Psoas muscle (tissue), 8 donors: ENCODE data around the gene DYNLT3. TPM values are rescaled to one million over a fixed set of nuclear protein-coding genes. Genes with fewer than 3 reads are reported as not detected.

ENCODE experiments used
- ATAC-seq, 4 donors: fragments of 200-7000 bp; cut with Tn5 transposase; one replicate each; pipeline ENCODE4 v1.9.1; 2020; ENCODE audit warnings: moderate library complexity in 3 of 4, mild to moderate bottlenecking in 2 of 4
- DNase-seq, 2 donors: peaks; one replicate each; pipeline ENCODE4 v3.0.0-alpha.2; 2020
- H3K27ac ChIP-seq: fragments of 200-600 bp; one replicate; pipeline ENCODE4 v1.8.0; 2022
- H3K27me3 ChIP-seq, 3 donors: fragments of 200-600 bp in 1 of 3; one replicate each; pipeline versions ENCODE4 v1.6.1 to v1.8.0; 2013 to 2022; ENCODE audit warnings: low read length in 2 of 3, mild to moderate bottlenecking in 2 of 3, moderate library complexity in 1 of 3; ENCODE audit not compliant: insufficient read depth in 3 of 3
- H3K36me3 ChIP-seq, 2 donors: fragments of 200-600 bp in 1 of 2; one replicate each; pipeline versions ENCODE4 v1.6.1 to v1.8.0; 2013 to 2022; ENCODE audit warnings: low read depth in 1 of 2, mild to moderate bottlenecking in 1 of 2, moderate library complexity in 1 of 2; ENCODE audit not compliant: insufficient read depth in 1 of 2
- H3K4me1 ChIP-seq: fragments of 200-600 bp; one replicate; pipeline ENCODE4 v1.8.0; 2022
- H3K4me3 ChIP-seq: fragments of 200-600 bp; one replicate; pipeline ENCODE4 v1.8.0; 2022; ENCODE audit warnings: mild to moderate bottlenecking
- H3K9me3 ChIP-seq: fragments of 200-600 bp; one replicate; pipeline ENCODE4 v1.8.0; 2022
- WGBS, 3 donors: extraction: QIAGEN DNeasy Blood & Tissue Kit; methylation state at CpG; one replicate each; pipeline versions ENCODE4 v1.1.6 to v1.1.7; 2013; 5-methylcytosine and 5-hydroxymethylcytosine counted together
- intact Hi-C, 2 donors: fragments of 100-400 bp; cut with DNase I; formaldehyde crosslinking; loops; one replicate each; pipeline versions ENCODE4 v1.11.0 to v1.14.2; 2022
- polyA plus RNA-seq, 3 donors: library from polyadenylated mRNA; stranded (reverse); fragments of 200-250 nt; gene quantifications; one replicate each; pipeline ENCODE4 v1.2.3, GENCODE V29; 2013
- total RNA-seq, 4 donors: library from RNA; stranded (reverse); fragmentation: NEBNext Ultra II Directional in 2 of 4; extraction: Animal tissue kit (Norgen Biotek cat#: 25700) in 2 of 4; gene quantifications; one replicate each; pipeline versions ENCODE4 v1.2.1 to v1.2.4, GENCODE V29; 2021 to 2023
- TF ChIP-seq, protein P1 (sequence below): fragments of 200-600 bp; IDR thresholded peaks from one replicate; pipeline ENCODE4 v1.8.0; 2022; ENCODE audit warnings: antibody characterized with exemption
- donor health status: healthy with polysubstance abuse.
- donor health status: DM: no; HTN: no; CAD: no; lungs with moderate emphysema.
- donor health status: Bipolar disorder and iron deficiency.
- donor health status: healthy.
- donor health status: DM: yes; HTN: yes; CAD: no.
- donor health status: DM: no; HTN: no; CAD: no.
- donor health status: DM: no; HTN: no; CAD: no.
- donor health status: DM: yes; HTN: yes; CAD: no.

The DYNLT3 gene
- total and polyA plus RNA-seq, 7 donors: 9.1 to 16.9 (median 12.8) TPM

DNA sequence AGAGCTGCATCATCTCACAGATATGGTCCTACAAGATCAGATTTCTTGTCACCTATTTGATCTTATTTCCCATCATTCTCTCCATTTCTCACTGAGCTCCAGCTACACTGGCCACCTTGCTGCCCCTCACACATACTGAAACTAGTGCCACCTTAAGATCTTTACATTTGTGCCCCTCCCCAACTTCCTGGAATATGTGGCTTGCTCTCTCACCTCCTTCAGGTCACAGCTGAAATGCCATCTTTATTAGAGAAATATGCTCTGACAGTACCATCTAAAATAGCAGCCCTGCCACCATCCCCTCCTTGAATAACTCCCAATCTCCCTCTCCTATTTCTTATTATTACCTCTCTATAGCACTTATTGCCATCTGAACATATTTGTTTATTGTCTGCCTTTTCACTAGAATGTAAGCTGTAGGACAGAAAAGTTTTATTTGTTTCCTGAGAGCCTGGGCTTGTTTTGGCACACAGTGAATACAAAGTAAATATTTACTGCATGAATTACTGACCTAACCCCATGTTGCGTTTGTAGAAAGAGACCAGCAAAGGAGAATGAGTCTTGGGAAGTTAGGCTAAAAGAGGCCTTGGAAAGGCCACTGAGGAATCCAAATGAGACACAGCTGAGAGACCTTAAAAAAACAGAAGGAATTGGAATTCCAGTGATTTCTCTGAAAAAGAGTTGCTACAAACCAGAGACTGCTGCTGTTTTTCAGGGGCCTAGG is 22.7 kb downstream of the DYNLT3 start:
- Histone ChIP-seq H3K36me3 (no peaks in the 10 kb centered on the region), H3K4me1 (no peaks in the 10 kb centered on the region), H3K9me3 (no peaks in the 10 kb centered on the region), H3K27ac (no peak overlapping the region), H3K4me3 (no peak overlapping the region), H3K27me3 (peaks cover 0 to 3% (median 0%) of the 10 kb centered on the region in 3 donors)
- TF ChIP-seq, protein P1, sequence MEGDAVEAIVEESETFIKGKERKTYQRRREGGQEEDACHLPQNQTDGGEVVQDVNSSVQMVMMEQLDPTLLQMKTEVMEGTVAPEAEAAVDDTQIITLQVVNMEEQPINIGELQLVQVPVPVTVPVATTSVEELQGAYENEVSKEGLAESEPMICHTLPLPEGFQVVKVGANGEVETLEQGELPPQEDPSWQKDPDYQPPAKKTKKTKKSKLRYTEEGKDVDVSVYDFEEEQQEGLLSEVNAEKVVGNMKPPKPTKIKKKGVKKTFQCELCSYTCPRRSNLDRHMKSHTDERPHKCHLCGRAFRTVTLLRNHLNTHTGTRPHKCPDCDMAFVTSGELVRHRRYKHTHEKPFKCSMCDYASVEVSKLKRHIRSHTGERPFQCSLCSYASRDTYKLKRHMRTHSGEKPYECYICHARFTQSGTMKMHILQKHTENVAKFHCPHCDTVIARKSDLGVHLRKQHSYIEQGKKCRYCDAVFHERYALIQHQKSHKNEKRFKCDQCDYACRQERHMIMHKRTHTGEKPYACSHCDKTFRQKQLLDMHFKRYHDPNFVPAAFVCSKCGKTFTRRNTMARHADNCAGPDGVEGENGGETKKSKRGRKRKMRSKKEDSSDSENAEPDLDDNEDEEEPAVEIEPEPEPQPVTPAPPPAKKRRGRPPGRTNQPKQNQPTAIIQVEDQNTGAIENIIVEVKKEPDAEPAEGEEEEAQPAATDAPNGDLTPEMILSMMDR: no peak
- ATAC-seq: no peak
- intact Hi-C loops: loop anchor here (2.0 to 10.0 kb wide), 5 partner anchors 80 to 312 kb away; partner anchors contain the start of gene LANCL3 (in 1 of the 2)
- no peak for DNase-seq
- WGBS, 3 donors: 80 to 89% (median 81%) methylated on average over 1 of the region's 1 CpG

DNA sequence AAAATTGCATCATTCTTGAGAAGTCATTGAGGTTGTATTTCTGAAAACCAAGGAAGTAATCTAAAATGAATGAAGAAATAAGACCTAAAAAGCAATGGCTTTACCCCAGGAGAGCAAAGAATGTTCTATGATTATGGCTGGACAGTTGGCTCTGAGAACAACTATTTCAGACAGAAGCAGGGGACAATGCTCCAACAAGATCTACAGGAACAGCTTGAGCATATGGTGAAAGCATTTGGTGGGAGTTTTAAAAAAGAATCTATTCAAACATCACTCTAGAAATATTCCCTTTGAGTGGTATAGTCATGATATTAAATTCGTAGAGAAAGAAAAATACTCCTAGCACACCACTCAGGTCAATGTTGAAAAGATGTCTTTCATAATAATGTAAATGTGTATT is 26.7 kb downstream of the DYNLT3 start:
- ATAC-seq (no peak), DNase-seq (no peak)
- no peaks in the 10 kb centered on the region for H3K36me3 ChIP-seq
- H3K27me3 ChIP-seq: peaks cover 0 to 15% (median 0%) of the 10 kb centered on the region in 3 donors
- WGBS, 3 donors: 66 to 92% (median 84%) methylated on average over 1 of the region's 1 CpG
- no peaks in the 10 kb centered on the region for H3K9me3 ChIP-seq
- TF ChIP-seq, protein P1: no peak
- no peak overlapping the region for H3K4me3 ChIP-seq
- no peaks in the 10 kb centered on the region for H3K4me1 ChIP-seq
- no peak overlapping the region for H3K27ac ChIP-seq
- intact Hi-C loops: loop anchor here in 1 of 2 donors (10.0 kb wide), 2 partner anchors 76 to 306 kb away; no protein-coding TSS in a partner anchor

DNA sequence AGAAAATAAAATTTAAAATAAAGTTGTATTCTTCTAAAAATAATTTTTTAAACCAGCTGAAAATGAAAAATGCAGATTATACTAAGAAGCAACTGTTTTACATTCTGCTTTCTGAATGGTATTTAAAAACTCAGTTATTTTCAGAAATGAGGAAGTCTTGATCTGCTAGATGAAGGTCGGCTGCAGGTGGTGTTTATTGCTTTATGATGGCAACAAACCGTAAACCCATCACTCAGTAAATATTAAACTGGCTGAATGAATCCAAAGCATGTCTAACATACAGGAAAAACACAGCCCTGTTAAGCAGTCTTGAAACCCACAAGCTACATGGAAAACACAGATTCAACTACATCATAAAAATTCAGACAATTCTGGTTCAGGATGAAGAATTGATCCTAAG is 29.3 kb downstream of the DYNLT3 start:
- Histone ChIP-seq H3K27me3 (peaks cover 0 to 15% (median 0%) of the 10 kb centered on the region in 3 donors), H3K27ac (no peak overlapping the region), H3K36me3 (no peaks in the 10 kb centered on the region), H3K9me3 (no peaks in the 10 kb centered on the region), H3K4me3 (no peak overlapping the region), H3K4me1 (no peaks in the 10 kb centered on the region)
- DNase-seq (no peak), ATAC-seq (no peak)
- 38 to 50% (median 50%) methylated on average over 2 of the region's 2 CpGs for WGBS, 3 donors
- TF ChIP-seq, protein P1: no peak
- intact Hi-C loops: no loop called here

DNA sequence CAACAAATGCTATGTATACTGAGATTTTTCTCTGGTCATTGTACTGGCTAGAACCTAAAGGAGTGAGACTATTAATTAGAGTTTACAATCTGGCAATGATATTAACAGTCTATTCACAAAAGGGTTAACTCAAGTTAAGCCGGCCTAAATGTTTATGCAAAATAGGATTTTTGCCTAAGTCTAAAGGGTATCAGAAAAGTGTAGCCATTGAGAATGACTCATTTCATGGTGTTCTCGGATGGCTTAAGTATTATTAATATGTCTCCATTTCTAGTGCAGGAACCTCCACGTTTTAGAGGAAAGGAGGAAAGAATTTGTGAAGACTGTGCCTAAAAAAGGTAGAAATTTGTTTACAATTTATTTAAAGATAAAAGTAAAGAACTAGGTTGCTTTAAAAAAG is 29.8 kb downstream of the DYNLT3 start:
- Histone ChIP-seq H3K4me3 (no peak overlapping the region), H3K27ac (no peak overlapping the region), H3K36me3 (no peaks in the 10 kb centered on the region), H3K27me3 (peaks cover 0 to 15% (median 0%) of the 10 kb centered on the region in 3 donors), H3K4me1 (no peaks in the 10 kb centered on the region), H3K9me3 (no peaks in the 10 kb centered on the region)
- TF ChIP-seq, protein P1: no peak
- 41 to 46% (median 42%) methylated on average over 3 of the region's 3 CpGs for WGBS, 3 donors
- DNase-seq (no peak), ATAC-seq (no peak)
- intact Hi-C loops: no loop called here
